Sigmoid colon (tissue), 4 donors: ENCODE data around the gene VGLL4.

ENCODE experiments used
- EP300 ChIP-seq, 4 donors: sonication (generic); formaldehyde crosslinking; IDR thresholded peaks; one replicate each; pipeline ENCODE4 v1.6.1; 2017; ENCODE audit warnings: antibody characterized with exemption in 4 of 4
- POLR2A ChIP-seq, 2 donors: fragments of 450-650 bp; IDR thresholded peaks; one replicate each; pipeline ENCODE4 v1.6.1; 2016; ENCODE audit warnings: antibody characterized with exemption in 2 of 2, mild to moderate bottlenecking in 2 of 2, moderate library complexity in 2 of 2
- TF ChIP-seq, protein P1 (sequence below), 4 experiments: fragments of 450-650 bp in 3 of 4; fragments of 200-600 bp in 1 of 4; IDR thresholded peaks; one replicate each; pipeline ENCODE4 v1.5.1; 2016 to 2019; ENCODE audit warnings: antibody characterized with exemption in 4 of 4, mild to moderate bottlenecking in 3 of 4, moderate library complexity in 2 of 4

DNA sequence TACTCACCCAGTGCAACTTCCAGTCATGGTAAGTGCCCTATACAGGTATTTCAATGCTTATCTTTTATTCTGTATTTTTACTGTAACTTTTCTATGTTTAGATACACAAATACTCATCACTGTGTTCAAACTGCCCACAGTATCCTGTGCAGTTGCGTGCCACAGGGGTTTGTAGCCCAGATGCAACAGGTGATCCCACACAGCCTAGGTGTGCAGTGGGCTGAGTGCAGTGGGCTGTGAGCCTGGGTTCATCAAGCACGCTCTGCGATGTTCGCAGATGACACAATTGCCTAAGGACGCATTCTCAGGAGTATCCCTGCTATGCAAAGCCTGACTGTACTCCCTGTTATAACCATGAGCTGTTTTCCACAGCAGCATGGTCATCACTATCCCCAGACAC, 36.2 kb upstream of the VGLL4 start:
- TF ChIP-seq, protein P1, sequence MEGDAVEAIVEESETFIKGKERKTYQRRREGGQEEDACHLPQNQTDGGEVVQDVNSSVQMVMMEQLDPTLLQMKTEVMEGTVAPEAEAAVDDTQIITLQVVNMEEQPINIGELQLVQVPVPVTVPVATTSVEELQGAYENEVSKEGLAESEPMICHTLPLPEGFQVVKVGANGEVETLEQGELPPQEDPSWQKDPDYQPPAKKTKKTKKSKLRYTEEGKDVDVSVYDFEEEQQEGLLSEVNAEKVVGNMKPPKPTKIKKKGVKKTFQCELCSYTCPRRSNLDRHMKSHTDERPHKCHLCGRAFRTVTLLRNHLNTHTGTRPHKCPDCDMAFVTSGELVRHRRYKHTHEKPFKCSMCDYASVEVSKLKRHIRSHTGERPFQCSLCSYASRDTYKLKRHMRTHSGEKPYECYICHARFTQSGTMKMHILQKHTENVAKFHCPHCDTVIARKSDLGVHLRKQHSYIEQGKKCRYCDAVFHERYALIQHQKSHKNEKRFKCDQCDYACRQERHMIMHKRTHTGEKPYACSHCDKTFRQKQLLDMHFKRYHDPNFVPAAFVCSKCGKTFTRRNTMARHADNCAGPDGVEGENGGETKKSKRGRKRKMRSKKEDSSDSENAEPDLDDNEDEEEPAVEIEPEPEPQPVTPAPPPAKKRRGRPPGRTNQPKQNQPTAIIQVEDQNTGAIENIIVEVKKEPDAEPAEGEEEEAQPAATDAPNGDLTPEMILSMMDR (IDR thresholded peaks at IDR 0.05): no peak
- TF ChIP-seq POLR2A (IDR thresholded peaks at IDR 0.05) (no peak), EP300 (IDR thresholded peaks at IDR 0.05) (no peak)
